ENCODE measurements around the gene ANKRD39. TPM values are rescaled to one million over a fixed set of nuclear protein-coding genes. Genes with fewer than 3 reads are reported as not detected.

The ANKRD39 gene
- total and polyA plus RNA-seq, 10 donors, result 13.6 to 32.2 (median 20.4) TPM

DNA sequence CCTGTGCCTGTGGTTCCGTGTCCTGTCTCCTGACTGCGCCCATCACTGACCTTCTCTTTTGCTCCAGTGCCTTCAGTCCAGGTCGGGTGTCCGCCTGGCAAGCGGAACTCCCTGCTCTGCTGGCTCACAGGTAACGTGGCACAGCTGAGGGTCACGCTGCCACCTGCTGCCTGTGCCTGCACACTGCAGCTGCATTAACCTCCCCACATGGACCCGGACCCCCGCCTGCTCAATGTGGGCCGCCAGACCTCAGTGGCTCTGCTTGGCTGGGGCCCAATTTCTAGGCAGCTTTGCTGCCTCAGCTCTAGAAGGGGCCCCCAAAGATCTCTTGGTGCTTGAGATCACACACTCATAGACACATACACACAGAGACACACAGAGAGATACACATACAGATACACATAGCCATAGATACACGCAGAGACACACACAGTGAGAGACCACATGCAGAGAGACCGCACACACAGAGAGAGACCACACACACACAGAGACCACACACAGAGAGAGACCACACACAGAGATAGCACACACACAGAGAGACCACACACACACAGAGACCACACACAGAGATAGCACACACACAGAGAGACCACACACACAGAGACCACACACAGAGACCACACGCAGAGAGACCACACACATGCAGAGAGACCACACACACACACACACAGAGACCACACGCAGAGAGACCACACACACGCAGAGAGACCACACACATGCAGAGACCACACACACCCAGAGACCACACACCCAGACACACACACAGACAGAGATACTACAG is 56.6 kb downstream of the ANKRD39 start:
- peaks cover 6 to 42% (median 22%) of the 10 kb centered on the region in 6 donors for H3K4me1 ChIP-seq
- 37 to 46% (median 44%) methylated on average over 15 of the region's 15 CpGs for WGBS, 5 donors
- TF ChIP-seq POLR2AphosphoS5 (IDR thresholded peaks at IDR 0.05) (peak; percentile 62 to 76 (median 67)), POLR2A (IDR thresholded peaks at IDR 0.05) (no peak)
- TF ChIP-seq, protein P1, sequence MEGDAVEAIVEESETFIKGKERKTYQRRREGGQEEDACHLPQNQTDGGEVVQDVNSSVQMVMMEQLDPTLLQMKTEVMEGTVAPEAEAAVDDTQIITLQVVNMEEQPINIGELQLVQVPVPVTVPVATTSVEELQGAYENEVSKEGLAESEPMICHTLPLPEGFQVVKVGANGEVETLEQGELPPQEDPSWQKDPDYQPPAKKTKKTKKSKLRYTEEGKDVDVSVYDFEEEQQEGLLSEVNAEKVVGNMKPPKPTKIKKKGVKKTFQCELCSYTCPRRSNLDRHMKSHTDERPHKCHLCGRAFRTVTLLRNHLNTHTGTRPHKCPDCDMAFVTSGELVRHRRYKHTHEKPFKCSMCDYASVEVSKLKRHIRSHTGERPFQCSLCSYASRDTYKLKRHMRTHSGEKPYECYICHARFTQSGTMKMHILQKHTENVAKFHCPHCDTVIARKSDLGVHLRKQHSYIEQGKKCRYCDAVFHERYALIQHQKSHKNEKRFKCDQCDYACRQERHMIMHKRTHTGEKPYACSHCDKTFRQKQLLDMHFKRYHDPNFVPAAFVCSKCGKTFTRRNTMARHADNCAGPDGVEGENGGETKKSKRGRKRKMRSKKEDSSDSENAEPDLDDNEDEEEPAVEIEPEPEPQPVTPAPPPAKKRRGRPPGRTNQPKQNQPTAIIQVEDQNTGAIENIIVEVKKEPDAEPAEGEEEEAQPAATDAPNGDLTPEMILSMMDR (IDR thresholded peaks at IDR 0.05 in 8 of 11, conservative IDR thresholded peaks at IDR 0.05 in 3 of 11), result peak; percentile 84 to 93 (median 90)
- no peaks in the 10 kb centered on the region for H3K27me3 ChIP-seq (replicated peaks in 1 of 7)
- H3K4me3 ChIP-seq, result no peak overlapping the region
- H3K9me3 ChIP-seq, result no peaks in the 10 kb centered on the region
- DNase-seq, result peak; percentile 94
- intact Hi-C loops (cut with DNase I; ENCODE audit: low total_unique reads), result no loop called here
- H3K27ac ChIP-seq, result peak overlapping the region in 3 of 8 donors; percentile 8 to 81 (median 35)
- H3K36me3 ChIP-seq, result peaks cover 0 to 51% (median 29%) of the 10 kb centered on the region in 6 donors

DNA sequence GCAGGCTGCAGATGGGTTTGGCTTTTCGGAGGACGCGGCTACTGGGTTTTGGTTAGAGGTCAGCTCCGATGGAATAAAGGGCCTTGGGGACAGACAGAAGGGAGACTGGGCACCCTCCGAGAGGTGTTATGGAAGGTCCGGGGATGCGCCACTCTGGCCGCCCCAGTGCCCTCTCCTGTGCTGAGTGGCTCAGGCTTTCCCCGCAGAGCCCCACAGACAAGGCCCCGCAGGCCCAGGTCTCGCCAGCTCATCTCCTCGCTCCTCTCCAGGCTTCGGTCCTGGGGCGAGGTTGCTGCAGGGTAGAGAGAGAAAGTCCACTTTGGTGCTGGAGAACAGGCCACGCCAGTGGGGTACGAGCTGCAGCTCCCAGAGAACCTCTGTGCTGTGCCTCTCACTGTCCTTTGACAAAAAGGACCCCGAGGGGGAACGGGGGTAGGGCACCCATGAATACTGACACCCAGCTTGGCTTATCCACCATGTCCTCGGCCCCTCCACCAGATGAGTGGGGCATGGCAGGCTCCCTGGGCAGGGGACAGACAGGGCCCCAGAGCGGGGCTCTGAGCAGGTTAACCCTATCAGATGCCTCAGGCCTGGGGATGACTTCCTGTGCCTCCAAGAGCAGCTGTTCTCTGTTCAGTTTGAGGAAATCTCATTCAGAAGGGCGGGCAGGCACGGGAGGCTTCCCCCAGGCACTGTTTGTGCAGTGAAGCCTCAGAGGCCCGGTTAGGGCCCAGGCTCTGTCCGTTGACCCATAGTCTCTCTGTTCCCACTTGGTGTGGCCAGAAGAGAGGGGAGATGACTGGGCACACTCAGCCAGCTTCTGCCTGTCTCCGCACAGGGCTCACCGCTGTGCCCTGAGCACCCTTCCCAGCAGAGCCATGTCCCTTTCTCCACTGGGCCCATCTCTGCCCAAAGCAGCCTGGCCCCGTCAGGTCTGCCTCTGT is 57.5 kb downstream of the ANKRD39 start:
- TF ChIP-seq, protein P1 (IDR thresholded peaks at IDR 0.05 in 8 of 11, conservative IDR thresholded peaks at IDR 0.05 in 3 of 11), result no peak
- TF ChIP-seq POLR2A (IDR thresholded peaks at IDR 0.05) (no peak), POLR2AphosphoS5 (IDR thresholded peaks at IDR 0.05) (no peak)
- H3K4me3 ChIP-seq, result no peak overlapping the region
- no peaks in the 10 kb centered on the region for H3K27me3 ChIP-seq (replicated peaks in 1 of 7)
- peak; percentile 71 for DNase-seq
- peaks cover 5 to 39% (median 19%) of the 10 kb centered on the region in 6 donors for H3K4me1 ChIP-seq
- H3K27ac ChIP-seq, result peak overlapping the region in 3 of 8 donors; percentile 8 to 35 (median 12)
- peaks cover 0 to 51% (median 29%) of the 10 kb centered on the region in 6 donors for H3K36me3 ChIP-seq
- H3K9me3 ChIP-seq, result no peaks in the 10 kb centered on the region
- WGBS, 5 donors, result 76 to 89% (median 83%) methylated on average over 18 to 27 of the region's 27 CpGs
- intact Hi-C loops (cut with DNase I; ENCODE audit: low total_unique reads), result no loop called here

DNA sequence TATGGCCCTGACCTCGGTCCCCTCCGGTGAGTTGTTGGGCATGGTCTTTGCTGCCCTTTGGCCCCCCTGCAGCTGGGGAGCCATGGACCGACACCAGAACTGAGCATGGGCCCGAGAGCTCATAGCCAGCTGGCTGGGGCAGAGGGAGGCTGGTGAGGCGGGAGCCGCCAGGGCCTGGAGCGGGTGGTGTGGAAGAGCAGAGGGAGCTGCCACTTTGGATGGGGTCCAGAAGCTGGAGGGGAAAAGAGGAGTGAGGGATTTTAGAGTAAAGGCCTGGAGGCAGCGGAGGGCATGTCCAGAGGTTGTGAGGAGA is 58.2 kb downstream of the ANKRD39 start:
- no peak overlapping the region for H3K4me3 ChIP-seq
- H3K4me1 ChIP-seq, result peaks cover 5 to 32% (median 16%) of the 10 kb centered on the region in 6 donors
- H3K9me3 ChIP-seq, result no peaks in the 10 kb centered on the region
- peaks cover 0 to 51% (median 29%) of the 10 kb centered on the region in 6 donors for H3K36me3 ChIP-seq
- TF ChIP-seq, protein P1 (IDR thresholded peaks at IDR 0.05 in 8 of 11, conservative IDR thresholded peaks at IDR 0.05 in 3 of 11), result no peak
- TF ChIP-seq POLR2A (IDR thresholded peaks at IDR 0.05) (no peak), POLR2AphosphoS5 (IDR thresholded peaks at IDR 0.05) (no peak)
- peak; percentile 54 for DNase-seq
- intact Hi-C loops (cut with DNase I; ENCODE audit: low total_unique reads), result no loop called here
- 87 to 96% (median 91%) methylated on average over 8 of the region's 8 CpGs for WGBS, 5 donors
- H3K27me3 ChIP-seq (replicated peaks in 1 of 7), result no peaks in the 10 kb centered on the region
- no peak overlapping the region for H3K27ac ChIP-seq
